ENCODE measurements around the gene NACA. TPM values are rescaled to one million over a fixed set of nuclear protein-coding genes. Genes with fewer than 3 reads are reported as not detected.

Gene NACA
- total RNA-seq, 1 experiment from 2014 or later = 896 TPM

- no peak overlapping the region for H3K27ac ChIP-seq (ENCODE audit: low read depth, low read length)
- ChIA-PET POLR2A (interaction anchor here (1.3 to 2.0 kb wide), 2 partner anchors 11 to 26 kb away, joined by 4 to 16 read pairs; partner anchors contain the start of genes NACA and PTGES3), RAD21 (ENCODE audit: low non-redundant PET in 1 of 2, low total read pairs in 2 of 2, uncharacterized antibody in 2 of 2, unreplicated experiment in 2 of 2) (no interaction called here), CTCF (no interaction called here)
- 0 out of 4 replicates have a peak, but pooled peaks cover 0 to 3% of the 10 kb centered on the region in 2 experiments for H3K4me1 ChIP-seq (ENCODE audit: control insufficient read depth in 1 of 2, insufficient read depth in 2 of 2, low read length in 2 of 2)
- no peaks in the 10 kb centered on the region for H3K9me2 ChIP-seq (ENCODE audit: insufficient read depth)
- H3K9ac ChIP-seq (ENCODE audit: low read length) = no peak overlapping the region
- H3K36me3 ChIP-seq (ENCODE audit: control insufficient read depth in 1 of 2, insufficient read depth in 2 of 2, low read length in 2 of 2) = no peaks in the 10 kb centered on the region
- intact Hi-C loops (cut with micrococcal nuclease) = no loop called here
- no TSS peak for BruUV-seq (replicated peaks)
- no peaks in the 10 kb centered on the region for H3K9me3 ChIP-seq (ENCODE audit: control insufficient read depth in 1 of 2, insufficient read depth in 1 of 2, low read depth in 1 of 2, low read length in 2 of 2)
- no peak for DNase-seq (ENCODE audit: low read depth, low spot score)
- H4K20me1 ChIP-seq (ENCODE audit: insufficient read depth) = no peaks in the 10 kb centered on the region
- H3K4me3 ChIP-seq (replicated peaks in 1 of 2; ENCODE audit: low read depth in 1 of 2, low read length in 2 of 2) = no peak overlapping the region
- no peak overlapping the region for H3K4me2 ChIP-seq (ENCODE audit: low read length)
- H3K79me2 ChIP-seq (ENCODE audit: insufficient read depth, low read length) = no peaks in the 10 kb centered on the region
- no peaks in the 10 kb centered on the region for H3K27me3 ChIP-seq (ENCODE audit: insufficient read depth, low read length)
- TF ChIP-seq CEBPB (IDR thresholded peaks at IDR 0.05; ENCODE audit: low read depth) (no peak), ZNF274 (IDR thresholded peaks at IDR 0.05; ENCODE audit: low read depth, low read length) (no peak), CBX3 (IDR thresholded peaks at IDR 0.05; ENCODE audit: low read depth) (no peak), EGR1 (IDR thresholded peaks at IDR 0.05; ENCODE audit: low read depth) (no peak), YY1 (IDR thresholded peaks at IDR 0.05; ENCODE audit: extremely low read depth, insufficient replicate concordance, low read depth, low read length) (no peak), EZH2 (IDR thresholded peaks at IDR 0.05) (no peak), POLR2A (IDR thresholded peaks at IDR 0.05; ENCODE audit: borderline replicate concordance, extremely low read depth, insufficient read depth, insufficient read length) (no peak), SP1 (IDR thresholded peaks at IDR 0.05; ENCODE audit: low read depth) (no peak), ATF3 (IDR thresholded peaks at IDR 0.05) (no peak), POLR2AphosphoS5 (IDR thresholded peaks at IDR 0.05; ENCODE audit: low read depth, low read length) (no peak), RAD21 (IDR thresholded peaks at IDR 0.05; ENCODE audit: low read depth) (no peak)
- TF ChIP-seq, protein P1, sequence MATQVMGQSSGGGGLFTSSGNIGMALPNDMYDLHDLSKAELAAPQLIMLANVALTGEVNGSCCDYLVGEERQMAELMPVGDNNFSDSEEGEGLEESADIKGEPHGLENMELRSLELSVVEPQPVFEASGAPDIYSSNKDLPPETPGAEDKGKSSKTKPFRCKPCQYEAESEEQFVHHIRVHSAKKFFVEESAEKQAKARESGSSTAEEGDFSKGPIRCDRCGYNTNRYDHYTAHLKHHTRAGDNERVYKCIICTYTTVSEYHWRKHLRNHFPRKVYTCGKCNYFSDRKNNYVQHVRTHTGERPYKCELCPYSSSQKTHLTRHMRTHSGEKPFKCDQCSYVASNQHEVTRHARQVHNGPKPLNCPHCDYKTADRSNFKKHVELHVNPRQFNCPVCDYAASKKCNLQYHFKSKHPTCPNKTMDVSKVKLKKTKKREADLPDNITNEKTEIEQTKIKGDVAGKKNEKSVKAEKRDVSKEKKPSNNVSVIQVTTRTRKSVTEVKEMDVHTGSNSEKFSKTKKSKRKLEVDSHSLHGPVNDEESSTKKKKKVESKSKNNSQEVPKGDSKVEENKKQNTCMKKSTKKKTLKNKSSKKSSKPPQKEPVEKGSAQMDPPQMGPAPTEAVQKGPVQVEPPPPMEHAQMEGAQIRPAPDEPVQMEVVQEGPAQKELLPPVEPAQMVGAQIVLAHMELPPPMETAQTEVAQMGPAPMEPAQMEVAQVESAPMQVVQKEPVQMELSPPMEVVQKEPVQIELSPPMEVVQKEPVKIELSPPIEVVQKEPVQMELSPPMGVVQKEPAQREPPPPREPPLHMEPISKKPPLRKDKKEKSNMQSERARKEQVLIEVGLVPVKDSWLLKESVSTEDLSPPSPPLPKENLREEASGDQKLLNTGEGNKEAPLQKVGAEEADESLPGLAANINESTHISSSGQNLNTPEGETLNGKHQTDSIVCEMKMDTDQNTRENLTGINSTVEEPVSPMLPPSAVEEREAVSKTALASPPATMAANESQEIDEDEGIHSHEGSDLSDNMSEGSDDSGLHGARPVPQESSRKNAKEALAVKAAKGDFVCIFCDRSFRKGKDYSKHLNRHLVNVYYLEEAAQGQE (IDR thresholded peaks at IDR 0.05; ENCODE audit: low read depth) = no peak
- TF ChIP-seq, protein P2, sequence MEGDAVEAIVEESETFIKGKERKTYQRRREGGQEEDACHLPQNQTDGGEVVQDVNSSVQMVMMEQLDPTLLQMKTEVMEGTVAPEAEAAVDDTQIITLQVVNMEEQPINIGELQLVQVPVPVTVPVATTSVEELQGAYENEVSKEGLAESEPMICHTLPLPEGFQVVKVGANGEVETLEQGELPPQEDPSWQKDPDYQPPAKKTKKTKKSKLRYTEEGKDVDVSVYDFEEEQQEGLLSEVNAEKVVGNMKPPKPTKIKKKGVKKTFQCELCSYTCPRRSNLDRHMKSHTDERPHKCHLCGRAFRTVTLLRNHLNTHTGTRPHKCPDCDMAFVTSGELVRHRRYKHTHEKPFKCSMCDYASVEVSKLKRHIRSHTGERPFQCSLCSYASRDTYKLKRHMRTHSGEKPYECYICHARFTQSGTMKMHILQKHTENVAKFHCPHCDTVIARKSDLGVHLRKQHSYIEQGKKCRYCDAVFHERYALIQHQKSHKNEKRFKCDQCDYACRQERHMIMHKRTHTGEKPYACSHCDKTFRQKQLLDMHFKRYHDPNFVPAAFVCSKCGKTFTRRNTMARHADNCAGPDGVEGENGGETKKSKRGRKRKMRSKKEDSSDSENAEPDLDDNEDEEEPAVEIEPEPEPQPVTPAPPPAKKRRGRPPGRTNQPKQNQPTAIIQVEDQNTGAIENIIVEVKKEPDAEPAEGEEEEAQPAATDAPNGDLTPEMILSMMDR (IDR thresholded peaks at IDR 0.05 in 2 of 3, conservative IDR thresholded peaks at IDR 0.05 in 1 of 3; ENCODE audit: borderline replicate concordance in 1 of 3, insufficient read depth in 1 of 3, low read depth in 2 of 3, low read length in 2 of 3) = no peak
- TF ChIP-seq, protein P3, sequence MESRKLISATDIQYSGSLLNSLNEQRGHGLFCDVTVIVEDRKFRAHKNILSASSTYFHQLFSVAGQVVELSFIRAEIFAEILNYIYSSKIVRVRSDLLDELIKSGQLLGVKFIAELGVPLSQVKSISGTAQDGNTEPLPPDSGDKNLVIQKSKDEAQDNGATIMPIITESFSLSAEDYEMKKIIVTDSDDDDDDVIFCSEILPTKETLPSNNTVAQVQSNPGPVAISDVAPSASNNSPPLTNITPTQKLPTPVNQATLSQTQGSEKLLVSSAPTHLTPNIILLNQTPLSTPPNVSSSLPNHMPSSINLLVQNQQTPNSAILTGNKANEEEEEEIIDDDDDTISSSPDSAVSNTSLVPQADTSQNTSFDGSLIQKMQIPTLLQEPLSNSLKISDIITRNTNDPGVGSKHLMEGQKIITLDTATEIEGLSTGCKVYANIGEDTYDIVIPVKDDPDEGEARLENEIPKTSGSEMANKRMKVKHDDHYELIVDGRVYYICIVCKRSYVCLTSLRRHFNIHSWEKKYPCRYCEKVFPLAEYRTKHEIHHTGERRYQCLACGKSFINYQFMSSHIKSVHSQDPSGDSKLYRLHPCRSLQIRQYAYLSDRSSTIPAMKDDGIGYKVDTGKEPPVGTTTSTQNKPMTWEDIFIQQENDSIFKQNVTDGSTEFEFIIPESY (IDR thresholded peaks at IDR 0.05; ENCODE audit: extremely low read depth, insufficient replicate concordance, low read length) = no peak
- H2AFZ ChIP-seq (ENCODE audit: low read depth, low read length, poor library complexity, severe bottlenecking) = no peak overlapping the region
- no peak for ATAC-seq
These were observed 26.0 kb downstream of the NACA start for GRCh38 chr12:56699020-56699661.

Data from HCT116 (cell line).